ENCODE data around the gene SMARCD1. TPM values are rescaled to one million over a fixed set of nuclear protein-coding genes. Genes with fewer than 3 reads are reported as not detected.

Gene SMARCD1
- total and polyA plus RNA-seq, 2 experiments from 2014 or later, result 124 to 287 TPM

GRCh38 chr12:50058743-50059312 is 26.3 kb upstream of the SMARCD1 start (continued):
- TF ChIP-seq CTCF (conservative IDR thresholded peaks at IDR 0.05; ENCODE audit: low read depth in 2 of 2), result no peak
- no peak for TF ChIP-seq ZNF114 (CRISPR knock-in tag; IDR thresholded peaks at IDR 0.05)
- TF ChIP-seq REST (IDR thresholded peaks at IDR 0.05; ENCODE audit: unreplicated experiment), result no peak
- no peak for TF ChIP-seq POLR2AphosphoS5 (IDR thresholded peaks at IDR 0.05; ENCODE audit: low read depth)
- TF ChIP-seq STAT1 (IDR thresholded peaks at IDR 0.05; ENCODE audit: unreplicated experiment), result no peak
- no peak for TF ChIP-seq ZNF331 (CRISPR knock-in tag; IDR thresholded peaks at IDR 0.05; ENCODE audit: low read depth)

GRCh38 chr12:50059440-50060119 is 25.6 kb upstream of the SMARCD1 start:
- Histone ChIP-seq H2AFZ (no peak overlapping the region), H3K27ac (ENCODE audit: low read depth) (no peak overlapping the region), H3F3A (replicated peaks; ENCODE audit: low read depth) (peaks cover 9% of the 10 kb centered on the region), H3K9me2 (ENCODE audit: insufficient read depth) (no peaks in the 10 kb centered on the region), H3K36me3 (ENCODE audit: insufficient read depth) (no peaks in the 10 kb centered on the region), H4K20me1 (replicated peaks; ENCODE audit: insufficient read depth) (no peaks in the 10 kb centered on the region), H3K4me1 (ENCODE audit: insufficient read depth) (peaks cover 9% of the 10 kb centered on the region), H3K4me3 (no peak overlapping the region), H3K79me2 (replicated peaks; ENCODE audit: insufficient read depth) (no peaks in the 10 kb centered on the region), H3K4me2 (no peak overlapping the region), H3K27me3 (ENCODE audit: insufficient read depth) (peaks cover 76% of the 10 kb centered on the region)
- ATAC-seq, result no peak
- no peak overlapping the region; the same call in 2 of the 3 replicates for H3K4me3 Mint-ChIP-seq
- H3K9me3 Mint-ChIP-seq, result no peaks in the 10 kb centered on the region; the same call in 1 of the 3 replicates
- H3K36me3 Mint-ChIP-seq (ENCODE audit: low read depth), result no peaks in the 10 kb centered on the region; the same call in 2 of the 3 replicates
- H3K27me3 Mint-ChIP-seq (ENCODE audit: insufficient read depth, low read depth, poor library complexity), result peaks cover 47% of the 10 kb centered on the region
- H3K27ac Mint-ChIP-seq, result no peak overlapping the region
- DNase-seq (ENCODE audit: low spot score), result no peak
- peaks cover 28% of the 10 kb centered on the region for H3K4me1 Mint-ChIP-seq
- TF ChIP-seq REST (IDR thresholded peaks at IDR 0.05; ENCODE audit: unreplicated experiment), result no peak
- no peak for TF ChIP-seq STAT1 (IDR thresholded peaks at IDR 0.05; ENCODE audit: unreplicated experiment)
- TF ChIP-seq NANOG (IDR thresholded peaks at IDR 0.05; ENCODE audit: borderline replicate concordance), result no peak
- no peak for TF ChIP-seq CREB1 (CRISPR knock-in tag; IDR thresholded peaks at IDR 0.05; ENCODE audit: low read depth)
- TF ChIP-seq POLR2AphosphoS5 (IDR thresholded peaks at IDR 0.05; ENCODE audit: low read depth), result no peak
- TF ChIP-seq EZH2phosphoT487 (IDR thresholded peaks at IDR 0.05; ENCODE audit: unreplicated experiment), result no peak
- TF ChIP-seq ETS1 (IDR thresholded peaks at IDR 0.05), result no peak
- TF ChIP-seq ZNF331 (CRISPR knock-in tag; IDR thresholded peaks at IDR 0.05; ENCODE audit: low read depth), result no peak
- no peak for TF ChIP-seq CTCF (conservative IDR thresholded peaks at IDR 0.05; ENCODE audit: low read depth in 2 of 2)
- no peak for TF ChIP-seq EZH2 (IDR thresholded peaks at IDR 0.05; ENCODE audit: low read depth, unreplicated experiment)
- TF ChIP-seq ZNF114 (CRISPR knock-in tag; IDR thresholded peaks at IDR 0.05), result no peak
- TF ChIP-seq JUNB (IDR thresholded peaks at IDR 0.05; ENCODE audit: unreplicated experiment), result no peak
